ENCODE results near the gene PTPN9. TPM values are rescaled to one million over a fixed set of nuclear protein-coding genes. Genes with fewer than 3 reads are reported as not detected.
A peak's percentile ranks its signal among the peaks of the same experiment; 100 is the strongest.

PTPN9 gene
- total RNA-seq, 4 donors from 2014 or later: 8.6 to 24.5 (median 13.3) TPM

GRCh38 chr15:75460646-75461045 is 118.5 kb downstream of the PTPN9 start:
- Histone ChIP-seq H3K9me3 (no peaks in the 10 kb centered on the region), H3K27me3 (no peaks in the 10 kb centered on the region), H3K4me1 (peaks cover 11% of the 10 kb centered on the region), H3K36me3 (no peaks in the 10 kb centered on the region), H3K4me3 (no peak overlapping the region), H3K27ac (no peak overlapping the region)
- no peak for DNase-seq (ENCODE audit: low spot score in 2 of 2)
- TF ChIP-seq POLR2A (IDR thresholded peaks at IDR 0.05) (no peak), POLR2AphosphoS5 (IDR thresholded peaks at IDR 0.05) (no peak), EP300 (IDR thresholded peaks at IDR 0.05) (no peak)
- 91% methylated on average over 4 of the region's 4 CpGs for WGBS

GRCh38 chr15:75459581-75459980 is 119.5 kb downstream of the PTPN9 start:
- Histone ChIP-seq H3K27ac (no peak overlapping the region), H3K27me3 (no peaks in the 10 kb centered on the region), H3K4me3 (no peak overlapping the region), H3K36me3 (no peaks in the 10 kb centered on the region), H3K4me1 (peaks cover 11% of the 10 kb centered on the region), H3K9me3 (no peaks in the 10 kb centered on the region)
- 78% methylated on average over 1 of the region's 1 CpG for WGBS
- TF ChIP-seq CTCF (IDR thresholded peaks at IDR 0.05) (no peak), POLR2AphosphoS5 (IDR thresholded peaks at IDR 0.05) (no peak), POLR2A (IDR thresholded peaks at IDR 0.05) (no peak), EP300 (IDR thresholded peaks at IDR 0.05) (no peak)
- DNase-seq (ENCODE audit: low spot score in 2 of 2): no peak

- H3K27me3 ChIP-seq: no peaks in the 10 kb centered on the region
- DNase-seq (ENCODE audit: low spot score in 2 of 2): no peak
- no peak overlapping the region for H3K4me3 ChIP-seq
- no peaks in the 10 kb centered on the region for H3K36me3 ChIP-seq
- no peak for TF ChIP-seq CTCF (IDR thresholded peaks at IDR 0.05)
- TF ChIP-seq EP300 (IDR thresholded peaks at IDR 0.05): no peak
- TF ChIP-seq POLR2A (IDR thresholded peaks at IDR 0.05): no peak
- TF ChIP-seq POLR2AphosphoS5 (IDR thresholded peaks at IDR 0.05): no peak
- no peaks in the 10 kb centered on the region for H3K9me3 ChIP-seq
- peaks cover 26% of the 10 kb centered on the region for H3K4me1 ChIP-seq
- H3K27ac ChIP-seq: no peak overlapping the region
- WGBS: 55% methylated on average over 6 of the region's 6 CpGs
Observed at GRCh38 chr15:75456710-75457109, 122.4 kb downstream of the PTPN9 start.

GRCh38 chr15:75455982-75456531 is 123.1 kb downstream of the PTPN9 start:
- Histone ChIP-seq H3K4me3 (peak overlapping the region; percentile 89), H3K4me1 (peaks cover 26% of the 10 kb centered on the region), H3K27me3 (no peaks in the 10 kb centered on the region), H3K27ac (peak overlapping the region; percentile 97), H3K36me3 (no peaks in the 10 kb centered on the region), H3K9me3 (no peaks in the 10 kb centered on the region)
- TF ChIP-seq CTCF (IDR thresholded peaks at IDR 0.05) (no peak), POLR2AphosphoS5 (IDR thresholded peaks at IDR 0.05) (no peak), POLR2A (IDR thresholded peaks at IDR 0.05) (no peak), EP300 (IDR thresholded peaks at IDR 0.05) (no peak)
- 2% methylated on average over 24 of the region's 24 CpGs for WGBS
- DNase-seq (ENCODE audit: low spot score in 2 of 2): peak in 1 of 2 donors; percentile 80

- Histone ChIP-seq H3K9me3 (no peaks in the 10 kb centered on the region), H3K4me3 (peak overlapping the region; percentile 89), H3K27ac (peak overlapping the region; percentile 97), H3K4me1 (peaks cover 27% of the 10 kb centered on the region), H3K36me3 (no peaks in the 10 kb centered on the region), H3K27me3 (no peaks in the 10 kb centered on the region)
- 0% methylated on average over 47 of the region's 48 CpGs for WGBS
- TF ChIP-seq POLR2AphosphoS5 (IDR thresholded peaks at IDR 0.05) (peak in 1 of 3 donors; percentile 11), POLR2A (IDR thresholded peaks at IDR 0.05) (no peak), CTCF (IDR thresholded peaks at IDR 0.05) (no peak), EP300 (IDR thresholded peaks at IDR 0.05) (no peak)
- DNase-seq (ENCODE audit: low spot score in 2 of 2): peak; percentile 93 to 94
Observed at GRCh38 chr15:75455424-75455981, 123.6 kb downstream of the PTPN9 start.

Data from suprapubic skin (tissue), 4 donors.